Central memory CD8-positive, alpha-beta T cell (primary cell): ENCODE results near the gene NPL.

Experiments
- ATAC-seq: fragments of 150-1000 bp; cut with Tn5 transposase; replicated peaks from 2 replicates; pipeline ENCODE4 v1.10.0; 2022; ENCODE audit warnings: mild to moderate bottlenecking, moderate FRiP score, moderate number of reproducible peaks; ENCODE audit not compliant: poor library complexity, severe bottlenecking; ENCODE audit errors: extremely low read depth
- DNase-seq, 2 donors: peaks; one replicate each; pipeline ENCODE4 v3.0.0; 2021; ENCODE audit warnings: low spot score in 2 of 2
- H3K27ac Mint-ChIP-seq: one replicate; pipeline ENCODE4 v1.8.0; 2022; ENCODE audit warnings: low read depth, mild to moderate bottlenecking, moderate library complexity, mixed read lengths
- H3K27me3 Mint-ChIP-seq: one replicate; pipeline ENCODE4 v1.8.0; 2022; ENCODE audit warnings: mixed read lengths
- H3K36me3 Mint-ChIP-seq: one replicate; pipeline ENCODE4 v1.8.0; 2022; ENCODE audit warnings: mild to moderate bottlenecking, moderate library complexity, mixed read lengths; ENCODE audit not compliant: insufficient read depth
- H3K4me1 Mint-ChIP-seq: one replicate; pipeline ENCODE4 v1.8.0; 2022; ENCODE audit warnings: mixed read lengths
- H3K4me3 Mint-ChIP-seq: one replicate; pipeline ENCODE4 v1.8.0; 2022; ENCODE audit warnings: mild to moderate bottlenecking, moderate library complexity, mixed read lengths
- H3K9me3 Mint-ChIP-seq: one replicate; pipeline ENCODE4 v1.8.0; 2022; ENCODE audit warnings: mixed read lengths

NPL gene, protein sequence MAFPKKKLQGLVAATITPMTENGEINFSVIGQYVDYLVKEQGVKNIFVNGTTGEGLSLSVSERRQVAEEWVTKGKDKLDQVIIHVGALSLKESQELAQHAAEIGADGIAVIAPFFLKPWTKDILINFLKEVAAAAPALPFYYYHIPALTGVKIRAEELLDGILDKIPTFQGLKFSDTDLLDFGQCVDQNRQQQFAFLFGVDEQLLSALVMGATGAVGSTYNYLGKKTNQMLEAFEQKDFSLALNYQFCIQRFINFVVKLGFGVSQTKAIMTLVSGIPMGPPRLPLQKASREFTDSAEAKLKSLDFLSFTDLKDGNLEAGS

DNA sequence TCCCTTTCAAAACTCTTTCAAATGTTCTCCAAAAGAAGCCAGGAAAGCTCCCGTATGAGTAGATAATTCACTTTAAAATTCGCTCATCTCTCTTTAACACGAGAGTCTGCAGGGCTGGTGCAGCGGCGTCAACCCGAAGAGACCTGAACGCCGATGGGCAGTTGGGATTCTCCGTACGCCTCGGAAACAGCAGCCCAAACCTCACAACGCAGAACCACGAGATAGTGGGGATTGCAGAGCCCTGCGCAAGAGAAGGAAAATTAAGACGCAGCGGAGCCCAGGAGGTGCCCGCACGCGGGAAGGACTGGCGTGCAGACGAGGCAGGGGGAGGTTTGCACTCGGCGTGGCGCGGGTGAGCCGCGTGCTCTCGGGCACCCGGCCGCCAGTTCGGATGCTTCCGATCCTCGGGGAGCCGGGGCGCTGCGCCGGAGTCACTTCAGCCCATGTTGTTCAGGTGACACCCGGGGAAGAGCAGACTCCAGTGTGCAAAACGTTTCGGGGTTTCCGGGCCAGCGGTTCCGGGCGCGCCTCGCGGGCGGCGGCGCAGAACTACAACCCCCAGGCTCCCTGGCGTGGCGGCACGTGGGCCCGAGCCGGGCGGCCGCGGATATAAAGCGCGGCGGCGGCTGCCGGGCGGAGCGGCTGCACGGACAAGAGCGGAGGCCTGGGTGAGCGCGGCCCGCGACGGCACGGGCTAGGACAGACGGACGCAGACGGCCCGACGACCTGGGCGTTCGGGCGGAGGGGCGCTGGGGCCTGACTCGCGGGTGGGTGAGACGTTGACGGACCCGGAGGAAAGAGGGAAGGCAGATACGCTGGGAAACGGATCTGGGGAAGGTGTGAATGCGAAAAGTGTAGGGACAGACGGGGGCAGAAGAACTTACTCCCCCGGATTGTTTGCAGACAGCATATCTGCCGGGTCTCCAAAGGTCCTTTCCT is at the start of gene NPL:
Gene NPL, plus strand, starts transcription at position 636 of the 939 bp plus-strand sequence. CDS start 4,599 bp downstream, outside the sequence.
- H3K9me3 Mint-ChIP-seq: no peaks in the 10 kb centered on the region
- no peaks in the 10 kb centered on the region for H3K27me3 Mint-ChIP-seq
- peak within 1 kb of the TSS; percentile 86 for H3K27ac Mint-ChIP-seq
- H3K36me3 Mint-ChIP-seq: peaks cover 4% of the 10 kb centered on the region
- ATAC-seq: peak; percentile 98
- peak within 1 kb of the TSS; percentile 90 for H3K4me3 Mint-ChIP-seq
- peak; percentile 66 to 74 for DNase-seq
- peaks cover 6% of the 10 kb centered on the region for H3K4me1 Mint-ChIP-seq

DNA sequence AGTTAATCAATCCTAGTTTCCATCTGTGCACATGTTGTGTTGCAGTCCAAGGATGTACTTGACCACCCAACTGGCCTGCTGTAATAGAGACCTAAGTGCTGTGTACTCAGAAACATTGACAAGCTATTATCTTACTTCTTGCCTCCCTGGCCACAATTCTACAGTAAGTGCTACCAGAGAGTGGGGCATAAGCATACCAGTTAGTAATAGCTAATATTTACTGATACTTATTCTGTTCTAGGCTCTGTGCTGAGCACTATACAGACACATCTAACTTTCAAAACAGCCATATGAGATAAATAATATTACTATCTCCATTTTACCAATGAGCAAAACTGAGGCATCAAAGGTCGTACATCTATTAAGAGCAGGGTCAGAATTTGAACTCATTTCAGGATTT is 49.5 kb upstream of the NPL start:
- Mint-ChIP-seq H3K27ac (no peak overlapping the region), H3K27me3 (no peaks in the 10 kb centered on the region), H3K9me3 (no peaks in the 10 kb centered on the region), H3K4me1 (no peaks in the 10 kb centered on the region), H3K4me3 (no peak overlapping the region), H3K36me3 (no peaks in the 10 kb centered on the region)
- DNase-seq: no peak
- no peak for ATAC-seq

DNA sequence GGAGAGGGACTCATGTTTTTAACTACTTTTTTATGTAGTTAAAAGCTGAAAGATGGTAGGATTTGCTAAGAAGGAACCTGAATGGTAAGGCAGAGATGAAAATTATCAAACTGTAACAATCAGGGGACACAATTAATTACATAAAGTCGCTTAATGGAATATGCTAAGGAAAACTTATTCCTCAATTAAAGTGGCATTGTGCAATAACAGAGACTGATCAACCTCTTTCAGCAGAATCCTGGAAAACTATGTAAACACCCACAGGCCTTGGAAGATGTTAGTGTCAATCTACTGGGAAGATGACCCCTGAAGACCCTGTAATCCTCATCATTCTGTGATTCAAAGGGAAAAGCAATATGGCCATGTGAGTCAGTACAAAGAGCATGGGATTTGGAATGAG is 46.8 kb upstream of the NPL start:
- Mint-ChIP-seq H3K9me3 (no peaks in the 10 kb centered on the region), H3K27ac (no peak overlapping the region), H3K4me1 (no peaks in the 10 kb centered on the region), H3K27me3 (peaks cover 13% of the 10 kb centered on the region), H3K4me3 (no peak overlapping the region), H3K36me3 (no peaks in the 10 kb centered on the region)
- DNase-seq (no peak), ATAC-seq (no peak)

DNA sequence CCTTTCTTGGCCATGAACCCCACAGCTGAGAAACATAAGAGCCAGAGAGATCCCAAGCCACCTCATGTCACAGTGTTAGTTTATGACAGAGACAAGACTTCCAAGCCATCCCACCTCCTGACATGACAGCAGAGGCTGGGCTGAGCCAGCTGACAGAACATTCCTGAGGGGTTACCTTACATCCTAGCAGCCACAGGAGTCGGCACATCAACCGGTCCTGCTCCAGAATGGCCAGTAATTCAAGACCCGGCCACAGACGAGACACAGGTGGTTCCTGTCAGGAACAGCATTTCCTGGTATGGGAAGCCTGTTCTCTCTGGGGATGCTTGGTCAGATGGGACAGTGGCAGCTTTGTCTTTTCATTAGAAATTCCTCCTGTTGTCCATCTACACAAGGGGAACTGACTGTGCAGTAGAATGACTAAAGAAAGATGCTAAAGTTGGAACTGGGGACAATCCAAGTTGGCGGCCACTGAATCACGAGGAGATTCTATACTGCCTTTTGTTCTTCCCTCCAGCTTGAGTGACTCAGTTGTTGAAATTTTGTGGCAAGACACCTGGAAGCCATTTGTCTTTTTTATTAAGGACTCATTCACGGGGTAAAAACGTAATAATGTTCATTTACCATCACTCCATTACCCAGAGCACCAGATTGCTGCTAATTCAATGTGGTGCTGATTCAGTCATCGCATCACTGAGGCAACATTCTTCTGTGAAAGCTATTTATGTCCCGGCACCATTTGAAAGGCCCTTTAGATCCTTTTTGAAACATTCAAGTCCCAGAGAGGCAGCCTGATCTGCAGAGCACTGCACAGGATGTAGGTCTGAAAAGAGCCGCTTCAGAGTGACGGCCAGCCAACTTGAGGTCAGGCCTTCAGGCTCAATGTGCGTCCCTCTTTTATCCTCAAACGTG is 37.2 kb upstream of the NPL start:
- no peaks in the 10 kb centered on the region for H3K36me3 Mint-ChIP-seq
- no peak overlapping the region for H3K4me3 Mint-ChIP-seq
- no peaks in the 10 kb centered on the region for H3K4me1 Mint-ChIP-seq
- H3K27ac Mint-ChIP-seq: no peak overlapping the region
- DNase-seq (no peak), ATAC-seq (no peak)
- peaks cover 17% of the 10 kb centered on the region for H3K27me3 Mint-ChIP-seq
- H3K9me3 Mint-ChIP-seq: no peaks in the 10 kb centered on the region

DNA sequence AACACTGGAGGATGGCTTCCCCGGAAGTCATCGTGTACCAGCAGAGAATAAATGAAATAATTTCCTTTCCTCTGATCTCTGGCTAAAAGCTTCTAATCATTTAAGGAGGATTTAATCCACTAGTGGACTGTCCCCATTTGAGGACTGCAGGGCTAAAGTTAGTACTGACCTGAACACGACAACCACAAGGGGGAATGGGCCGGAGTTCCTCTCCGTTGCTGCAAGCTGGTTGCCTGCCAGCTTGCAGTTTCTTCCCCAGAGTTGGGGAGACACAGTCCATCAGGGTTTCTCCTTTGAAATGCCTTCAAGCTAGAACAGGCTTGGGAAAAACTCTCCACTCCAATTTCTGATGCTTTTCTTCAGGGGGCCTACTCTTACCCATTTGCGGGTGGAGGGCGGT is 35.5 kb upstream of the NPL start:
- no peak for ATAC-seq
- H3K27me3 Mint-ChIP-seq: peaks cover 10% of the 10 kb centered on the region
- no peaks in the 10 kb centered on the region for H3K36me3 Mint-ChIP-seq
- H3K4me3 Mint-ChIP-seq: no peak overlapping the region
- DNase-seq: no peak
- H3K9me3 Mint-ChIP-seq: no peaks in the 10 kb centered on the region
- no peaks in the 10 kb centered on the region for H3K4me1 Mint-ChIP-seq
- H3K27ac Mint-ChIP-seq: no peak overlapping the region

DNA sequence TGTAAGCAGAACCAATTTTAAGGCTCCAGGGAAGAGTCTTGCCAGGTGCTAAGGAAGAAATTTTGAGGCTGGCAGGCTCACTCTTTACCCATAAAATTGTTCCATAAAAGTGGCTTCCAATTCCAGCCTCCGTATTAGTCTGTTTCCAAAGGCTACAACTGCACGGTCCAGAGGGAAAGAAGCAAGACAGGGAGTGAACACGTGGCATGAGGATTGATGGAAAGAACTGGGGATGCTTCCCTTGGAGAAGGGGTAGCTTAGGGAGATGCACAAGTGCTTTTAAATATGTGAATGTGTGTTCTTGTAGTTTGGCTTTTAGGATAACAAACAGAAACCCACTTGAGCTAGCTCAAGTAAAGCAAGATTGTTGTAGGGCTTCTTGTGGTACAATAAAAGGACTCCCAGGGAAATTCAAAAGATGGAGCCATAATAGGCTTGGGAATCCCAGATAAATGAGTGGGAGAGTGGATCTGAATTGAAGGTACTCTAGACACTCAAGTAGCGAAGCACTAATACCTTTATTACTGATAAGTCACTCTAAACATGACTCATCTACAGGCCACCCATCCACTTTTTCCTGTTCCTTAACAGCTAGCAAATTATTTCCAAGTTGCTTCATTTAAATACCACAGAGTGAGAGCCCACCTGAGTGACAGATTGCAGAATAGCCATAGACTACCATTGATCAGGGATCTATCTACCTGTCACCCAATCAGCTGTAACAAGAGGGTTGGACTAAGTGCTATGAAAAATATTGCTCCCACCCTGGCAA is 34.8 kb upstream of the NPL start:
- no peaks in the 10 kb centered on the region for H3K9me3 Mint-ChIP-seq
- H3K4me1 Mint-ChIP-seq: no peaks in the 10 kb centered on the region
- no peaks in the 10 kb centered on the region for H3K36me3 Mint-ChIP-seq
- no peak overlapping the region for H3K27ac Mint-ChIP-seq
- no peak overlapping the region for H3K4me3 Mint-ChIP-seq
- H3K27me3 Mint-ChIP-seq: peaks cover 3% of the 10 kb centered on the region
- DNase-seq: no peak
- no peak for ATAC-seq

DNA sequence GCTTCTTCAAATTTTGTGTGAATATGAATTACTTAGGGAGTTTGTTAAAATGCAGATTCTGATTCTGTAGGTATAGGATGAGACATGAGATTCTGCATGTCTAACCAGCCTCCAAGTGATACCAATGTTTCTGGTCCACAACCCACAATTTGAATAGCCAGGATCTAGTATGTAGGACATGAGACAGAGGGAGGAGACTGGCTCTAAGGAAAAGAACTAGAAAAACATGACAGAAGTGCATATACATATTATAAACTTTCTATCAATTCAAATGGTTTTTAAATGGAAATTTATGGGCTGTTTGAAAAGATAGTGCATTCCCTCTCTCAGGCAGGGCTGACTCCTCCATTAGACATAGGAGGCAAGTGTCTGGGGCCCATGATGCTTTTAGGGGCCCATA is 33.9 kb upstream of the NPL start:
- no peaks in the 10 kb centered on the region for H3K36me3 Mint-ChIP-seq
- H3K27ac Mint-ChIP-seq: no peak overlapping the region

DNA sequence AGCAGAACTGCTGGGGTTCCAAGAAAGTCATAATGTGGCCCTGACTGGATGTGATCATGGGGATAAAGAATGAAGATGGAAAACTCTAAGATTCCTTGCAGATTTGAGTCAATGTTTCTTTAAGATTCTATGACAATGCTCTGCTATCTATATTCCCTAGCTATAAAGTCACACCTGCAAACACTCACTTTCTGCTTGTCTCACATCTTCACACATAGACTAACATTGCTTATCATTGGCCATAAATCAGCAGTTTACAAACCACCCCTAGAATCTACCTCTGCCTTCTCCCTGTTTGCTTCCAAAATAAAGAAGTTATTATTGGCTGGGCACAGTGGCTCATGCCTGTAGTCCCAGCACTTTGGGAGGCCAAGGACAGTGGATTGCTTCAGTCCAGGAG is 33.1 kb upstream of the NPL start:
- no peaks in the 10 kb centered on the region for H3K4me1 Mint-ChIP-seq
- no peaks in the 10 kb centered on the region for H3K36me3 Mint-ChIP-seq
- DNase-seq: no peak
- no peaks in the 10 kb centered on the region for H3K27me3 Mint-ChIP-seq
- no peak overlapping the region for H3K4me3 Mint-ChIP-seq
- no peak for ATAC-seq
- no peak overlapping the region for H3K27ac Mint-ChIP-seq
- peaks cover under 1% of the 10 kb centered on the region for H3K9me3 Mint-ChIP-seq

More for the DNA sequence above, 33.9 kb upstream of the NPL start:
- no peaks in the 10 kb centered on the region for H3K4me1 Mint-ChIP-seq
- H3K4me3 Mint-ChIP-seq: no peak overlapping the region
- no peaks in the 10 kb centered on the region for H3K27me3 Mint-ChIP-seq
- ATAC-seq (no peak), DNase-seq (no peak)
- H3K9me3 Mint-ChIP-seq: no peaks in the 10 kb centered on the region

DNA sequence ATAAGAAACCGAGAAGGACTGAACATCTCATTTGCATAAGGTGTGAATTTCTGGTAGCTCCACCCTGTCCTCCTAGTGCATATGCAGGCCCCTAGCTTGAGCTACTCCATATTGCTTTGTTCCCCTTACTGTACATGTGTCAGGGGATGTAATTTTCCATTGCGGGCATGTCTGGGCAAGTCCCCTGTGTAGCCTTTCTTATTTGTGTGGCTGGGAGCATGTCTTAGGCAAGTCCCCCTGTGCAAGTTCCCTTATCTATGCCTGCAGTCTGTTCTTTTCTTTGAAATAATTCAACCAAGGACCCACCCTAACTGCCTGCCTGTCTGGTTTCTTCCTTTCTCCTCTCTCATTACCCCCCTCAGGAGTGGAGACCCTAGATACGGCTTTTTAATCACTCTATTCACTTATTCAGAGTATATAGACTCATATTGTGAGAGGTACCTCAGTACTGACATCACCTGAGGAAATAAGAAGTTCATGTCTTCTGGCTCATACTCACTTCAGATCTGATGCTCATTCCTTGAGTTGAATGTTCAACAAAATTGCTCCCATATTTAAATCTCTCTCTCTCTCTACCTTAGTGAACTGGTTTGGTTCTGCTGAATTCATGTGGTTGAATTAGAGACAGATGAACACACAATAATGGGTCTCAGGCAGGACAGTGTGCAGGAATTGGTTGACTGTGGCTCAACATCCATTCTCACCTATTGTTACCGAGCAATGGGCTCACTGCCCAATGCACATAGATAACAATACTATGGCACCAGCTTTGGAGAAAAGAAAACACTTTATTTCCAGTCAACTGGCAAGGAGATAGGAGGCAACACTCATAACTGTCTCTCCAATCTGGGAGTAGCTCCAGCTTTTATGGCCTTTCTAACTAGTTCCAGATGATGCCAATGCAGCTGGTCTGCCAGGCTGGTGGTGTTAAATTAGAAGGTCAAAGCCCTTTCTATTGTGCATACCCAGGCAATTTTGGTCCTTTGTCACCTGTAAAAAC is 27.9 kb upstream of the NPL start:
- Mint-ChIP-seq H3K9me3 (peaks cover 5% of the 10 kb centered on the region), H3K4me3 (no peak overlapping the region), H3K4me1 (no peaks in the 10 kb centered on the region), H3K27ac (no peak overlapping the region), H3K27me3 (peaks cover 8% of the 10 kb centered on the region), H3K36me3 (no peaks in the 10 kb centered on the region)
- DNase-seq: no peak
- ATAC-seq: no peak

DNA sequence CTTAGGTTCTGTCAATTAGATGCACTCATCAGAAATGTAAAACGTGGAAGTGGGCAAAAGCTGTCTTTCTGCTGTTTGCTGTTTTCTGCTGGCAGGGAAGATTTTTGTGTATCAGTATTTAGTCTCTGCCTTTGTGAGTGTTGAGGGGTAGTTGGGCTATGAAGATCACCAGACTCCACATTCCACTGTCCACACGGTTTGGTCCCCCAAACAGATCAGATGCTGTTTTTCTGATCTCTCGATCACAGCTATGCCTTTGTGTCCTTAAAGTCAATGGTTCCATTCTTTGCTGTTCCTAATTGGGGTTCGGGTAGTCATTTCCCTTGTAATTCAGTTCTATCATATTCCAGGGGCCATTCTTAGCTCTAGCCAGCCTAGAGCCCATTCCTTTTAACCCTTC is 27.0 kb upstream of the NPL start:
- no peaks in the 10 kb centered on the region for H3K4me1 Mint-ChIP-seq
- no peak for DNase-seq
- peaks cover 5% of the 10 kb centered on the region for H3K9me3 Mint-ChIP-seq
- no peak overlapping the region for H3K27ac Mint-ChIP-seq
- no peak for ATAC-seq
- peaks cover 8% of the 10 kb centered on the region for H3K27me3 Mint-ChIP-seq
- H3K36me3 Mint-ChIP-seq: no peaks in the 10 kb centered on the region
- no peak overlapping the region for H3K4me3 Mint-ChIP-seq
